MM.1S (cell line): Measurements from ENCODE around the gene CDKL4.

Experiments used
- DNase-seq: peaks from one replicate; pipeline ENCODE4 v3.0.0-alpha.2; 2015
- H2AFZ ChIP-seq: fragments of 300-600 bp; sonication (generic); 2 replicates; pipeline ENCODE4 v1.6.0; 2016; ENCODE audit warnings: antibody characterized with exemption, low read length
- H3F3A ChIP-seq: fragments of 300-600 bp; sonication (generic); 2 replicates; pipeline ENCODE4 v1.6.1; 2016; ENCODE audit warnings: mild to moderate bottlenecking, antibody characterized with exemption, low read length, moderate library complexity, mixed read lengths; ENCODE audit not compliant: insufficient read depth
- H3K27ac ChIP-seq: fragments of 300-600 bp; sonication (generic); 2 replicates; pipeline ENCODE4 v1.5.1; 2016; ENCODE audit warnings: mild to moderate bottlenecking, low read length
- H3K27me3 ChIP-seq: fragments of 300-600 bp; sonication (generic); replicated peaks from 2 replicates; pipeline ENCODE4 v1.6.0; 2016; ENCODE audit warnings: low read length; ENCODE audit not compliant: insufficient read depth
- H3K36me3 ChIP-seq: fragments of 300-600 bp; sonication (generic); replicated peaks from 2 replicates; pipeline ENCODE4 v1.6.1; 2016; ENCODE audit warnings: mild to moderate bottlenecking, low read length, mixed read lengths; ENCODE audit not compliant: insufficient read depth
- H3K4me1 ChIP-seq: fragments of 300-600 bp; sonication (generic); 2 replicates; pipeline ENCODE4 v1.6.1; 2016; ENCODE audit warnings: low read length, mixed read lengths
- H3K4me2 ChIP-seq: fragments of 300-600 bp; sonication (generic); 2 replicates; pipeline ENCODE4 v1.6.0; 2016; ENCODE audit warnings: low read depth, low read length
- H3K4me3 ChIP-seq: fragments of 300-600 bp; sonication (generic); 2 replicates; pipeline ENCODE4 v1.5.1; 2016; ENCODE audit warnings: low read length, mixed read lengths
- H3K79me2 ChIP-seq: fragments of 300-600 bp; sonication (generic); 2 replicates; pipeline ENCODE4 v1.6.1; 2016; ENCODE audit warnings: mixed run types, low read length, mixed read lengths
- H3K9ac ChIP-seq: fragments of 300-600 bp; sonication (generic); 2 replicates; pipeline ENCODE4 v1.6.1; 2016; ENCODE audit warnings: low read length, mixed read lengths
- H3K9me2 ChIP-seq: fragments of 300-600 bp; sonication (generic); replicated peaks from 2 replicates; pipeline ENCODE4 v1.6.1; 2016; ENCODE audit warnings: mild to moderate bottlenecking, low read length, mixed read lengths; ENCODE audit not compliant: insufficient read depth
- H3K9me3 ChIP-seq: fragments of 300-600 bp; sonication (generic); replicated peaks from 2 replicates; pipeline ENCODE4 v1.6.1; 2016; ENCODE audit warnings: mild to moderate bottlenecking, low read length, mixed read lengths; ENCODE audit not compliant: insufficient read depth
- H4K20me1 ChIP-seq: fragments of 300-600 bp; sonication (generic); 2 replicates; pipeline ENCODE4 v1.6.1; 2016; ENCODE audit warnings: mild to moderate bottlenecking, low read length, moderate library complexity, mixed read lengths; ENCODE audit not compliant: insufficient read depth
- CTCF ChIP-seq: fragments of 300-600 bp; sonication (generic); IDR thresholded peaks from 2 replicates; pipeline ENCODE4 v1.5.1; 2016; ENCODE audit warnings: antibody characterized with exemption, low read length, mixed read lengths
- EZH2 ChIP-seq: fragments of 300-600 bp; sonication (generic); optimal IDR thresholded peaks from 2 replicates; pipeline ENCODE3; 2017; ENCODE audit warnings: low read depth, mild to moderate bottlenecking, antibody characterized with exemption, low read length, mixed read lengths
- EZH2phosphoT487 ChIP-seq: fragments of 300-600 bp; sonication (generic); IDR thresholded peaks from 2 replicates; pipeline ENCODE4 v1.6.1; 2018; ENCODE audit warnings: antibody characterized with exemption, low read length

The CDKL4 gene

GRCh38 chr2:39213015-39213414 is 30.8 kb downstream of the CDKL4 start:
- no peaks in the 10 kb centered on the region for H3K36me3 ChIP-seq
- H3K79me2 ChIP-seq = no peaks in the 10 kb centered on the region
- H3K27ac ChIP-seq = no peak overlapping the region
- no peak for DNase-seq
- no peaks in the 10 kb centered on the region for H4K20me1 ChIP-seq
- H3K4me3 ChIP-seq = no peak overlapping the region
- H3K4me1 ChIP-seq = no peaks in the 10 kb centered on the region
- H3K9me2 ChIP-seq = no peaks in the 10 kb centered on the region
- no peak overlapping the region for H2AFZ ChIP-seq
- H3K27me3 ChIP-seq = no peaks in the 10 kb centered on the region
- TF ChIP-seq CTCF = no peak
- no peak for TF ChIP-seq EZH2phosphoT487
- no peak for TF ChIP-seq EZH2
- no peak overlapping the region for H3K9ac ChIP-seq
- H3K9me3 ChIP-seq = no peaks in the 10 kb centered on the region
- H3K4me2 ChIP-seq = no peak overlapping the region
- H3F3A ChIP-seq = no peaks in the 10 kb centered on the region

- Histone ChIP-seq H3F3A (no peaks in the 10 kb centered on the region), H3K27me3 (no peaks in the 10 kb centered on the region), H3K4me3 (no peak overlapping the region), H3K36me3 (no peaks in the 10 kb centered on the region), H4K20me1 (no peaks in the 10 kb centered on the region), H3K9me2 (no peaks in the 10 kb centered on the region), H3K27ac (no peak overlapping the region), H3K4me2 (no peak overlapping the region), H3K9me3 (no peaks in the 10 kb centered on the region), H3K4me1 (no peaks in the 10 kb centered on the region), H3K79me2 (no peaks in the 10 kb centered on the region), H3K9ac (no peak overlapping the region), H2AFZ (no peak overlapping the region)
- no peak for DNase-seq
- TF ChIP-seq CTCF (no peak), EZH2 (no peak), EZH2phosphoT487 (no peak)
These were observed 32.9 kb downstream of the CDKL4 start for GRCh38 chr2:39210846-39211245.

GRCh38 chr2:39203382-39203781 is 40.4 kb downstream of the CDKL4 start:
- no peak overlapping the region for H3K27ac ChIP-seq
- DNase-seq = no peak
- no peaks in the 10 kb centered on the region for H3K27me3 ChIP-seq
- no peak overlapping the region for H3K4me3 ChIP-seq
- H3K4me1 ChIP-seq = no peaks in the 10 kb centered on the region
- no peaks in the 10 kb centered on the region for H3K9me3 ChIP-seq
- H3K9ac ChIP-seq = no peak overlapping the region
- no peaks in the 10 kb centered on the region for H3K9me2 ChIP-seq
- no peak for TF ChIP-seq EZH2phosphoT487
- no peak for TF ChIP-seq EZH2
- no peak for TF ChIP-seq CTCF
- H2AFZ ChIP-seq = no peak overlapping the region
- H3K79me2 ChIP-seq = no peaks in the 10 kb centered on the region
- H3K4me2 ChIP-seq = no peak overlapping the region
- no peaks in the 10 kb centered on the region for H4K20me1 ChIP-seq
- H3F3A ChIP-seq = no peaks in the 10 kb centered on the region
- no peaks in the 10 kb centered on the region for H3K36me3 ChIP-seq
